ENCODE data around the gene TTC3. TPM values are rescaled to one million over a fixed set of nuclear protein-coding genes. Genes with fewer than 3 reads are reported as not detected.

TTC3 gene
- total and polyA plus RNA-seq, 10 of the 15 experiments (the other 5 are each of a cell fraction or from before 2014, with no cell fraction given): 23.1 to 94.9 (median 72.7) TPM

DNA sequence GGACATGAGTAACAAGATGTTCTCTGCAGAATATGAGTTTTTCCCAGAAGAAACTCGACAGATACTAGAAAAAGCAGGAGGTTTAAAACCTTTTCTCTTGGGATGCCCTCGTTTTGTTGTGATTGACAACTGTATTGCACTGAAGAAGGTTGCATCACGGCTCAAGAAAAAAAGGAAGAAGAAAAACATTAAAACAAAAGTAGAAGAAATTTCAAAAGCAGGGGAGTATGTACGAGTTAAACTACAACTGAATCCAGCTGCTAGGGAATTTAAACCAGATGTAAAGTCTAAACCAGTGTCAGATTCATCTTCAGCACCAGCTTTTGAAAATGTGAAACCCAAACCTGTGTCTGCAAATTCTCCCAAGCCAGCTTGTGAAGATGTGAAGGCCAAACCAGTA, 92.5 kb downstream of the TTC3 start:
- SMC1A ChIA-PET (ENCODE audit: uncharacterized antibody, unreplicated experiment): interaction anchor here (1.0 to 2.4 kb wide), 5 partner anchors 19 to 477 kb away, joined by 3 to 9 read pairs (median 4); no protein-coding TSS in a partner anchor
- Histone ChIP-seq H3K4me1 (ENCODE audit: control insufficient read depth, insufficient read depth, low read length) (no peaks in the 10 kb centered on the region), H3K9me3 (replicated peaks; ENCODE audit: control insufficient read depth, insufficient read depth, low read length) (no peaks in the 10 kb centered on the region), H3K4me2 (ENCODE audit: control insufficient read depth, insufficient read depth) (no peak overlapping the region), H3K79me2 (ENCODE audit: control insufficient read depth, insufficient read depth, low read length) (no peaks in the 10 kb centered on the region), H3K9ac (ENCODE audit: control insufficient read depth, insufficient read depth, low read length) (no peak overlapping the region), H3K27ac (ENCODE audit: control insufficient read depth, insufficient read depth) (no peak overlapping the region), H2AFZ (ENCODE audit: control insufficient read depth, low read depth, low read length) (no peak overlapping the region), H3K36me3 (ENCODE audit: control insufficient read depth in 2 of 2, insufficient read depth in 2 of 2, low read length in 1 of 2) (peaks cover 5 to 15% of the 10 kb centered on the region in 2 experiments; a peak in 3 of 4 replicates), H3K4me3 (no peak overlapping the region), H3K27me3 (replicated peaks in 1 of 2; ENCODE audit: control insufficient read depth in 2 of 2, insufficient read depth in 2 of 2, low read length in 1 of 2) (no peaks in the 10 kb centered on the region), H4K20me1 (ENCODE audit: control insufficient read depth, insufficient read depth) (no peaks in the 10 kb centered on the region)
- CTCF ChIA-PET: interaction anchor here (1.0 to 2.0 kb wide), 2 partner anchors 55 to 95 kb away, joined by 3 to 7 read pairs; no protein-coding TSS in a partner anchor
- 84% methylated on average over 4 of the region's 4 CpGs for WGBS (ENCODE audit: insufficient coverage, insufficient replicate concordance, low lambda C conversion rate, missing lambda C conversion rate)
- in situ Hi-C loops (cut with MboI): no loop called here
- FAIRE-seq (no peak), ATAC-seq (no peak), DNase-seq (ENCODE audit: low read depth, low spot score) (no peak)
- intact Hi-C loops (cut with micrococcal nuclease; ENCODE audit: unreplicated experiment): loop anchor here (5.0 to 10.0 kb wide), 2 partner anchors 102 to 329 kb away; partner anchors contain the start of gene VPS26C
- POLR2A ChIA-PET: no interaction called here
- no TSS peak for BruUV-seq (replicated peaks)
- RAD21 ChIA-PET (ENCODE audit: unreplicated experiment): interaction anchor here (1.5 to 1.7 kb wide), 2 partner anchors 309 to 481 kb away, joined by 3 read pairs; no protein-coding TSS in a partner anchor
- TF ChIP-seq MYC (IDR thresholded peaks at IDR 0.05; ENCODE audit: insufficient read depth, insufficient read length, insufficient replicate concordance, low read length, severe bottlenecking): no peak
- no peak for TF ChIP-seq SMARCA5 (IDR thresholded peaks at IDR 0.05)
- TF ChIP-seq YBX1 (IDR thresholded peaks at IDR 0.05): no peak
- no peak for TF ChIP-seq RCOR1 (conservative IDR thresholded peaks at IDR 0.05; ENCODE audit: low read depth, low read length)
- TF ChIP-seq, protein P1, sequence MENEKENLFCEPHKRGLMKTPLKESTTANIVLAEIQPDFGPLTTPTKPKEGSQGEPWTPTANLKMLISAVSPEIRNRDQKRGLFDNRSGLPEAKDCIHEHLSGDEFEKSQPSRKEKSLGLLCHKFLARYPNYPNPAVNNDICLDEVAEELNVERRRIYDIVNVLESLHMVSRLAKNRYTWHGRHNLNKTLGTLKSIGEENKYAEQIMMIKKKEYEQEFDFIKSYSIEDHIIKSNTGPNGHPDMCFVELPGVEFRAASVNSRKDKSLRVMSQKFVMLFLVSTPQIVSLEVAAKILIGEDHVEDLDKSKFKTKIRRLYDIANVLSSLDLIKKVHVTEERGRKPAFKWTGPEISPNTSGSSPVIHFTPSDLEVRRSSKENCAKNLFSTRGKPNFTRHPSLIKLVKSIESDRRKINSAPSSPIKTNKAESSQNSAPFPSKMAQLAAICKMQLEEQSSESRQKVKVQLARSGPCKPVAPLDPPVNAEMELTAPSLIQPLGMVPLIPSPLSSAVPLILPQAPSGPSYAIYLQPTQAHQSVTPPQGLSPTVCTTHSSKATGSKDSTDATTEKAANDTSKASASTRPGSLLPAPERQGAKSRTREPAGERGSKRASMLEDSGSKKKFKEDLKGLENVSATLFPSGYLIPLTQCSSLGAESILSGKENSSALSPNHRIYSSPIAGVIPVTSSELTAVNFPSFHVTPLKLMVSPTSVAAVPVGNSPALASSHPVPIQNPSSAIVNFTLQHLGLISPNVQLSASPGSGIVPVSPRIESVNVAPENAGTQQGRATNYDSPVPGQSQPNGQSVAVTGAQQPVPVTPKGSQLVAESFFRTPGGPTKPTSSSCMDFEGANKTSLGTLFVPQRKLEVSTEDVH (IDR thresholded peaks at IDR 0.05; ENCODE audit: low read depth, partially characterized antibody): no peak
- no peak for TF ChIP-seq SUPT20H (IDR thresholded peaks at IDR 0.05; ENCODE audit: borderline replicate concordance, control insufficient read depth, low read depth, low read length)
- TF ChIP-seq STAT1 (conservative IDR thresholded peaks at IDR 0.05): no peak
- TF ChIP-seq RAD21 (IDR thresholded peaks at IDR 0.05; ENCODE audit: insufficient read depth, low read depth, low read length): no peak
- TF ChIP-seq, protein P2, sequence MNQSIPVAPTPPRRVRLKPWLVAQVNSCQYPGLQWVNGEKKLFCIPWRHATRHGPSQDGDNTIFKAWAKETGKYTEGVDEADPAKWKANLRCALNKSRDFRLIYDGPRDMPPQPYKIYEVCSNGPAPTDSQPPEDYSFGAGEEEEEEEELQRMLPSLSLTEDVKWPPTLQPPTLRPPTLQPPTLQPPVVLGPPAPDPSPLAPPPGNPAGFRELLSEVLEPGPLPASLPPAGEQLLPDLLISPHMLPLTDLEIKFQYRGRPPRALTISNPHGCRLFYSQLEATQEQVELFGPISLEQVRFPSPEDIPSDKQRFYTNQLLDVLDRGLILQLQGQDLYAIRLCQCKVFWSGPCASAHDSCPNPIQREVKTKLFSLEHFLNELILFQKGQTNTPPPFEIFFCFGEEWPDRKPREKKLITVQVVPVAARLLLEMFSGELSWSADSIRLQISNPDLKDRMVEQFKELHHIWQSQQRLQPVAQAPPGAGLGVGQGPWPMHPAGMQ (IDR thresholded peaks at IDR 0.05; ENCODE audit: borderline replicate concordance): no peak
- TF ChIP-seq SP1 (IDR thresholded peaks at IDR 0.05; ENCODE audit: low read depth, low read length): no peak
- TF ChIP-seq EZH2 (IDR thresholded peaks at IDR 0.05; ENCODE audit: borderline replicate concordance, control insufficient read depth, low read depth, low read length): no peak
- no peak for TF ChIP-seq SIX5 (IDR thresholded peaks at IDR 0.05; ENCODE audit: low read depth, low read length, severe bottlenecking)

All from GM12878 (cell line).